ENCODE data around the gene MMP12. TPM values are rescaled to one million over a fixed set of nuclear protein-coding genes. Genes with fewer than 3 reads are reported as not detected.

MMP12 gene
- polyA plus RNA-seq, 1 donor from 2014 or later: not detected

GRCh38 chr11:102900346-102900745 lies 25.6 kb upstream of the MMP12 start:
- no peak overlapping the region for H3K4me3 ChIP-seq (ENCODE audit: low read length)
- H3K27ac ChIP-seq (ENCODE audit: low read length): no peak overlapping the region
- H4K20me1 ChIP-seq (ENCODE audit: insufficient read depth): no peaks in the 10 kb centered on the region
- H3K4me2 ChIP-seq (ENCODE audit: low read length): no peak overlapping the region
- no peaks in the 10 kb centered on the region for H3K27me3 ChIP-seq (ENCODE audit: insufficient read depth, low read depth, low read length)
- no peak for TF ChIP-seq CTCF (IDR thresholded peaks at IDR 0.05; ENCODE audit: poor library complexity, severe bottlenecking)
- no peak for TF ChIP-seq SMC3 (conservative IDR thresholded peaks at IDR 0.05; ENCODE audit: poor library complexity)
- no peak for TF ChIP-seq MXI1 (conservative IDR thresholded peaks at IDR 0.05; ENCODE audit: poor library complexity, severe bottlenecking)
- TF ChIP-seq REST (IDR thresholded peaks at IDR 0.05; ENCODE audit: borderline replicate concordance): no peak
- no peak for TF ChIP-seq POLR2AphosphoS5 (IDR thresholded peaks at IDR 0.05)
- TF ChIP-seq EZH2 (IDR thresholded peaks at IDR 0.05; ENCODE audit: borderline replicate concordance, insufficient read depth, low read length, poor library complexity, severe bottlenecking): no peak
- no peak for TF ChIP-seq RAD21 (conservative IDR thresholded peaks at IDR 0.05)
- H3K9ac ChIP-seq (ENCODE audit: low read length): no peak overlapping the region
- H3K9me3 ChIP-seq (ENCODE audit: low read length): no peaks in the 10 kb centered on the region
- H3F3A ChIP-seq (ENCODE audit: insufficient read depth, low read length, poor library complexity, severe bottlenecking): no peaks in the 10 kb centered on the region
- no peaks in the 10 kb centered on the region for H3K79me2 ChIP-seq (replicated peaks; ENCODE audit: insufficient read depth, low read length)
- no peaks in the 10 kb centered on the region for H3K9me2 ChIP-seq (ENCODE audit: insufficient read depth, low read length)
- H3K36me3 ChIP-seq (ENCODE audit: insufficient read depth, low read length): no peaks in the 10 kb centered on the region
- H2AFZ ChIP-seq (ENCODE audit: low read depth, low read length): no peak overlapping the region

GRCh38 chr11:102891736-102892135 lies 17.0 kb upstream of the MMP12 start:
- H3K9me3 ChIP-seq (ENCODE audit: low read length): no peaks in the 10 kb centered on the region
- TF ChIP-seq CTCF (IDR thresholded peaks at IDR 0.05; ENCODE audit: poor library complexity, severe bottlenecking): no peak
- TF ChIP-seq POLR2AphosphoS5 (IDR thresholded peaks at IDR 0.05): no peak
- TF ChIP-seq SMC3 (conservative IDR thresholded peaks at IDR 0.05; ENCODE audit: poor library complexity): no peak
- no peak for TF ChIP-seq MXI1 (conservative IDR thresholded peaks at IDR 0.05; ENCODE audit: poor library complexity, severe bottlenecking)
- no peak for TF ChIP-seq EZH2 (IDR thresholded peaks at IDR 0.05; ENCODE audit: borderline replicate concordance, insufficient read depth, low read length, poor library complexity, severe bottlenecking)
- TF ChIP-seq REST (IDR thresholded peaks at IDR 0.05; ENCODE audit: borderline replicate concordance): no peak
- TF ChIP-seq EP300 (conservative IDR thresholded peaks at IDR 0.05; ENCODE audit: poor library complexity, severe bottlenecking): no peak
- no peak for TF ChIP-seq TAF1 (IDR thresholded peaks at IDR 0.05; ENCODE audit: low read depth)
- TF ChIP-seq RAD21 (conservative IDR thresholded peaks at IDR 0.05): no peak
- no peaks in the 10 kb centered on the region for H3K79me2 ChIP-seq (replicated peaks; ENCODE audit: insufficient read depth, low read length)
- no peak overlapping the region for H3K4me3 ChIP-seq (ENCODE audit: low read length)
- H2AFZ ChIP-seq (ENCODE audit: low read depth, low read length): no peak overlapping the region
- H3K27me3 ChIP-seq (ENCODE audit: insufficient read depth, low read depth, low read length): no peaks in the 10 kb centered on the region
- H3F3A ChIP-seq (ENCODE audit: insufficient read depth, low read length, poor library complexity, severe bottlenecking): no peaks in the 10 kb centered on the region
- H3K36me3 ChIP-seq (ENCODE audit: insufficient read depth, low read length): no peaks in the 10 kb centered on the region
- H4K20me1 ChIP-seq (ENCODE audit: insufficient read depth): no peaks in the 10 kb centered on the region
- H3K27ac ChIP-seq (ENCODE audit: low read length): no peak overlapping the region
- H3K9me2 ChIP-seq (ENCODE audit: insufficient read depth, low read length): no peaks in the 10 kb centered on the region
- H3K4me2 ChIP-seq (ENCODE audit: low read length): no peak overlapping the region
- H3K9ac ChIP-seq (ENCODE audit: low read length): no peak overlapping the region
